Vagina (tissue), 2 donors: ENCODE data around the gene MYO3A.

Source experiments
- POLR2A ChIP-seq, 2 donors: fragments of 450-650 bp; IDR thresholded peaks; one replicate each; pipeline ENCODE4 v1.6.1; 2017; ENCODE audit warnings: antibody characterized with exemption in 2 of 2, mild to moderate bottlenecking in 2 of 2, moderate library complexity in 2 of 2
- POLR2AphosphoS5 ChIP-seq, 2 donors: sonication (generic); formaldehyde crosslinking; IDR thresholded peaks; one replicate each; pipeline ENCODE4 v1.9.0; 2017; ENCODE audit warnings: antibody characterized with exemption in 2 of 2, mild to moderate bottlenecking in 2 of 2, low read depth in 1 of 2; ENCODE audit not compliant: insufficient read depth in 1 of 2
- TF ChIP-seq, protein P1 (sequence below), 3 experiments: fragments of 450-650 bp in 2 of 3; fragments of 200-600 bp in 1 of 3; sonication (generic) in 1 of 3; IDR thresholded peaks; one replicate each; pipeline ENCODE4 v1.5.1; 2017 to 2019; ENCODE audit warnings: antibody characterized with exemption in 3 of 3, mild to moderate bottlenecking in 2 of 3, moderate library complexity in 2 of 3

DNA sequence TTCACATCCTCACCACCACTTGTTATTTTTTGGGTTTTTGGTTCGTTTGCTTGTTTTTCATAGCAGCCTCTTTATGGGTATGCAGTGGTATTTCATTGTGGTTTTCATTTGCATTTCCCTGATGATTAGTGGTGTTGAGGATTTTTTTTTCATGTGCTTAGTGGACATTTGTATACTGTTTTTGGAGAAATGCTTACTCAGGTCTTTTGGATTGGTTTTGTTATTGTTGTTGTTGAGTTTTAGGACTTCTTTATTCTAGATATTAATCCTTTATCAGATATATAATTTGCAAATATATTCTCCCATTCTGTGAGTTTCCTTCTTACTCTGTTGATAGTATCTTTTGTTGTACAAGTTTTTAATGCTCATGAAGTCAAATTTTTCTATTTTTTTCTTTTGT lies 325.3 kb downstream of the MYO3A start:
- TF ChIP-seq POLR2AphosphoS5 (IDR thresholded peaks at IDR 0.05; ENCODE audit: insufficient read depth in 1 of 2, low read depth in 1 of 2) (no peak), POLR2A (IDR thresholded peaks at IDR 0.05) (no peak)
- TF ChIP-seq, protein P1, sequence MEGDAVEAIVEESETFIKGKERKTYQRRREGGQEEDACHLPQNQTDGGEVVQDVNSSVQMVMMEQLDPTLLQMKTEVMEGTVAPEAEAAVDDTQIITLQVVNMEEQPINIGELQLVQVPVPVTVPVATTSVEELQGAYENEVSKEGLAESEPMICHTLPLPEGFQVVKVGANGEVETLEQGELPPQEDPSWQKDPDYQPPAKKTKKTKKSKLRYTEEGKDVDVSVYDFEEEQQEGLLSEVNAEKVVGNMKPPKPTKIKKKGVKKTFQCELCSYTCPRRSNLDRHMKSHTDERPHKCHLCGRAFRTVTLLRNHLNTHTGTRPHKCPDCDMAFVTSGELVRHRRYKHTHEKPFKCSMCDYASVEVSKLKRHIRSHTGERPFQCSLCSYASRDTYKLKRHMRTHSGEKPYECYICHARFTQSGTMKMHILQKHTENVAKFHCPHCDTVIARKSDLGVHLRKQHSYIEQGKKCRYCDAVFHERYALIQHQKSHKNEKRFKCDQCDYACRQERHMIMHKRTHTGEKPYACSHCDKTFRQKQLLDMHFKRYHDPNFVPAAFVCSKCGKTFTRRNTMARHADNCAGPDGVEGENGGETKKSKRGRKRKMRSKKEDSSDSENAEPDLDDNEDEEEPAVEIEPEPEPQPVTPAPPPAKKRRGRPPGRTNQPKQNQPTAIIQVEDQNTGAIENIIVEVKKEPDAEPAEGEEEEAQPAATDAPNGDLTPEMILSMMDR (IDR thresholded peaks at IDR 0.05) = no peak
